Measurements from ENCODE around the gene FGFR4. TPM values are rescaled to one million over a fixed set of nuclear protein-coding genes. Genes with fewer than 3 reads are reported as not detected.

FGFR4 gene
- polyA plus RNA-seq, 1 of the 3 experiments (the other 2 are of a cell fraction) = 5.6 TPM

- 15% methylated on average over 14 of the region's 14 CpGs for WGBS (ENCODE audit: low lambda C conversion rate)
Observed at GRCh38 chr5:177113566-177114424, 27.1 kb downstream of the FGFR4 start.

More at GRCh38 chr5:177113566-177114424, 27.1 kb downstream of the FGFR4 start:
- Histone ChIP-seq H3K9me2 (no peaks in the 10 kb centered on the region), H2AFZ (ENCODE audit: low read depth) (peak overlapping the region; percentile 52; the same call in 1 of the 2 replicates), H3K27ac (ENCODE audit: low read depth in 2 of 2, low read length in 1 of 2) (no peak overlapping the region), H3F3A (replicated peaks; ENCODE audit: insufficient read depth) (no peaks in the 10 kb centered on the region), H4K20me1 (ENCODE audit: insufficient read depth) (no peaks in the 10 kb centered on the region), H3K4me3 (ENCODE audit: low read depth in 2 of 2, low read length in 1 of 2) (no peak overlapping the region; a peak in 1 of 4 replicates), H3K36me3 (replicated peaks in 1 of 2; ENCODE audit: control insufficient read depth in 1 of 2, insufficient read depth in 2 of 2, low read length in 1 of 2) (no peaks in the 10 kb centered on the region), H3K27me3 (ENCODE audit: insufficient read depth) (no peaks in the 10 kb centered on the region), H3K9me3 (no peaks in the 10 kb centered on the region), H3K4me1 (ENCODE audit: control insufficient read depth in 1 of 2, insufficient read depth in 2 of 2, low read depth in 1 of 2, low read length in 1 of 2) (no peaks in the 10 kb centered on the region; a peak in 1 of 4 replicates), H3K9ac (no peak overlapping the region), H3K79me2 (ENCODE audit: insufficient read depth) (no peaks in the 10 kb centered on the region), H3K4me2 (no peak overlapping the region)
- POLR2A ChIA-PET = interaction anchor here (0.9 to 1.2 kb wide), 2 partner anchors 196 to 198 kb away, joined by 3 to 4 read pairs; partner anchors contain the start of gene MXD3
- CTCF ChIA-PET = interaction anchor here (0.6 to 7.6 kb wide), 51 partner anchors 8 to 455 kb away, joined by 3 to 141 read pairs (median 4); partner anchors contain the start of genes FGFR4, GRK6, HK3 and NSD1
- peak; percentile 89 for DNase-seq
- TF ChIP-seq ZBTB33 (IDR thresholded peaks at IDR 0.05; ENCODE audit: borderline replicate concordance, low read depth) = no peak
- TF ChIP-seq RCOR1 (IDR thresholded peaks at IDR 0.05; ENCODE audit: low read length) = no peak
- TF ChIP-seq TCF12 (IDR thresholded peaks at IDR 0.05) = no peak
- no peak for TF ChIP-seq EP300 (IDR thresholded peaks at IDR 0.05; ENCODE audit: borderline replicate concordance in 1 of 2, low read depth in 1 of 2, low read length in 1 of 2)
- TF ChIP-seq MXI1 (IDR thresholded peaks at IDR 0.05; ENCODE audit: low read depth, low read length) = no peak
- TF ChIP-seq SMC3 (IDR thresholded peaks at IDR 0.05; ENCODE audit: low read depth, low read length) = peak; percentile 90
- 0 out of 2 replicates have a peak, but pooled peaks have one; percentile 20 for TF ChIP-seq RFX5 (IDR thresholded peaks at IDR 0.05; ENCODE audit: low read length)
- TF ChIP-seq USF2 (IDR thresholded peaks at IDR 0.05; ENCODE audit: borderline replicate concordance, low read depth, low read length) = no peak
- TF ChIP-seq GABPA (IDR thresholded peaks at IDR 0.05; ENCODE audit: low read depth) = no peak
- TF ChIP-seq RXRA (IDR thresholded peaks at IDR 0.05; ENCODE audit: borderline replicate concordance, low read depth) = no peak
- TF ChIP-seq SIN3A (IDR thresholded peaks at IDR 0.05; ENCODE audit: borderline replicate concordance, low read depth, low read length) = no peak
- no peak for TF ChIP-seq NRF1 (IDR thresholded peaks at IDR 0.05; ENCODE audit: low read depth, low read length)
- peak; percentile 99 for TF ChIP-seq RAD21 (IDR thresholded peaks at IDR 0.05; ENCODE audit: low read length)
- TF ChIP-seq, protein P1, sequence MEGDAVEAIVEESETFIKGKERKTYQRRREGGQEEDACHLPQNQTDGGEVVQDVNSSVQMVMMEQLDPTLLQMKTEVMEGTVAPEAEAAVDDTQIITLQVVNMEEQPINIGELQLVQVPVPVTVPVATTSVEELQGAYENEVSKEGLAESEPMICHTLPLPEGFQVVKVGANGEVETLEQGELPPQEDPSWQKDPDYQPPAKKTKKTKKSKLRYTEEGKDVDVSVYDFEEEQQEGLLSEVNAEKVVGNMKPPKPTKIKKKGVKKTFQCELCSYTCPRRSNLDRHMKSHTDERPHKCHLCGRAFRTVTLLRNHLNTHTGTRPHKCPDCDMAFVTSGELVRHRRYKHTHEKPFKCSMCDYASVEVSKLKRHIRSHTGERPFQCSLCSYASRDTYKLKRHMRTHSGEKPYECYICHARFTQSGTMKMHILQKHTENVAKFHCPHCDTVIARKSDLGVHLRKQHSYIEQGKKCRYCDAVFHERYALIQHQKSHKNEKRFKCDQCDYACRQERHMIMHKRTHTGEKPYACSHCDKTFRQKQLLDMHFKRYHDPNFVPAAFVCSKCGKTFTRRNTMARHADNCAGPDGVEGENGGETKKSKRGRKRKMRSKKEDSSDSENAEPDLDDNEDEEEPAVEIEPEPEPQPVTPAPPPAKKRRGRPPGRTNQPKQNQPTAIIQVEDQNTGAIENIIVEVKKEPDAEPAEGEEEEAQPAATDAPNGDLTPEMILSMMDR (IDR thresholded peaks at IDR 0.05) = peak; percentile 99
- TF ChIP-seq, protein P2, sequence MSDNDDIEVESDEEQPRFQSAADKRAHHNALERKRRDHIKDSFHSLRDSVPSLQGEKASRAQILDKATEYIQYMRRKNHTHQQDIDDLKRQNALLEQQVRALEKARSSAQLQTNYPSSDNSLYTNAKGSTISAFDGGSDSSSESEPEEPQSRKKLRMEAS (IDR thresholded peaks at IDR 0.05; ENCODE audit: low read depth) = no peak
